ENCODE data around the gene WDR38.
"Not testable (repeated sequence)": the region's sequence is repeated elsewhere in the genome, so short reads cannot be mapped to it uniquely, and the experiment has no call there.

The WDR38 gene

GRCh38 chr9:124834591-124834990, 18.7 kb upstream of the WDR38 start:
- DNase-seq (ENCODE audit: low spot score) = no peak

- DNase-seq (ENCODE audit: low spot score) = no peak
Measured at GRCh38 chr9:124835026-124835557, 18.2 kb upstream of the WDR38 start.

GRCh38 chr9:124838132-124838531, 15.1 kb upstream of the WDR38 start:
- not testable (repeated sequence) for DNase-seq (ENCODE audit: low spot score)

GRCh38 chr9:124838567-124839275, 14.5 kb upstream of the WDR38 start:
- not testable (repeated sequence) for DNase-seq (ENCODE audit: low spot score)

- peak; percentile 85 for DNase-seq (ENCODE audit: low spot score)
Measured at GRCh38 chr9:124839612-124840299, 13.5 kb upstream of the WDR38 start.

- peak; percentile 58 for DNase-seq (ENCODE audit: low spot score)
Measured at GRCh38 chr9:124840300-124840833, 12.9 kb upstream of the WDR38 start.

- no peak for DNase-seq (ENCODE audit: low spot score)
Measured at GRCh38 chr9:124841075-124841821, 12.0 kb upstream of the WDR38 start.

GRCh38 chr9:124843456-124844034, 9.7 kb upstream of the WDR38 start:
- no peak for DNase-seq (ENCODE audit: low spot score)

GRCh38 chr9:124844291-124844690, 9.0 kb upstream of the WDR38 start:
- no peak for DNase-seq (ENCODE audit: low spot score)

GRCh38 chr9:124846467-124846866, 6.8 kb upstream of the WDR38 start:
- DNase-seq (ENCODE audit: low spot score) = not testable (repeated sequence)

GRCh38 chr9:124846969-124847368, 6.3 kb upstream of the WDR38 start:
- DNase-seq (ENCODE audit: low spot score) = no peak

GRCh38 chr9:124849801-124850200, 3.5 kb upstream of the WDR38 start:
- no peak for DNase-seq (ENCODE audit: low spot score)

GRCh38 chr9:124852121-124852828, 985 bp upstream of the WDR38 start:
- no peak for DNase-seq (ENCODE audit: low spot score)

GRCh38 chr9:124853605-124854143, 414 bp downstream of the WDR38 start:
- no peak for DNase-seq (ENCODE audit: low spot score)

- DNase-seq (ENCODE audit: low spot score) = no peak
Measured at GRCh38 chr9:124854161-124854560, 901 bp downstream of the WDR38 start.

GRCh38 chr9:124854822-124855221, 1.6 kb downstream of the WDR38 start:
- DNase-seq (ENCODE audit: low spot score) = no peak

GRCh38 chr9:124855566-124855943, 2.3 kb downstream of the WDR38 start:
- DNase-seq (ENCODE audit: low spot score) = no peak

GRCh38 chr9:124855944-124856765, 2.9 kb downstream of the WDR38 start:
- DNase-seq (ENCODE audit: low spot score) = peak; percentile 77

GRCh38 chr9:124857533-124858162, 4.4 kb downstream of the WDR38 start:
- DNase-seq (ENCODE audit: low spot score) = no peak
